Neural crest cell (in vitro differentiated cells): ENCODE measurements around the gene STPG4. TPM values are rescaled to one million over a fixed set of nuclear protein-coding genes. Genes with fewer than 3 reads are reported as not detected.
A peak's percentile ranks its signal among the peaks of the same experiment; 100 is the strongest.

Source experiments
- DNase-seq: peaks from one replicate; pipeline ENCODE4 v3.0.0; 2021; ENCODE audit warnings: low read depth, mixed read lengths, low spot score
- H3K27ac Mint-ChIP-seq: one replicate; pipeline ENCODE4 v1.8.0; 2021; ENCODE audit warnings: mild to moderate bottlenecking, mixed read lengths; ENCODE audit not compliant: unreplicated experiment
- H3K27me3 Mint-ChIP-seq: 2 replicates; pipeline ENCODE4 v1.8.0; 2021; ENCODE audit warnings: low read depth, mild to moderate bottlenecking, mixed read lengths
- H3K36me3 Mint-ChIP-seq: 2 replicates; pipeline ENCODE4 v1.8.0; 2021; ENCODE audit warnings: low read depth, mild to moderate bottlenecking, mixed read lengths
- H3K4me1 Mint-ChIP-seq: 2 replicates; pipeline ENCODE4 v1.8.0; 2021; ENCODE audit warnings: mixed read lengths
- H3K4me3 Mint-ChIP-seq: one replicate; pipeline ENCODE4 v1.8.0; 2021; ENCODE audit warnings: mild to moderate bottlenecking, mixed read lengths
- H3K9me3 Mint-ChIP-seq: 2 replicates; pipeline ENCODE4 v1.8.0; 2021; ENCODE audit warnings: mixed read lengths
- CTCF ChIP-seq: fragments of 200-600 bp; sonication (generic); conservative IDR thresholded peaks from 2 replicates; pipeline ENCODE4 v1.5.0; 2021; ENCODE audit warnings: antibody characterized with exemption, mild to moderate bottlenecking
- total RNA-seq: library from RNA; stranded (reverse); gene quantifications from 2 replicates; pipeline ENCODE4 v1.2.1, GENCODE V29; 2021

The STPG4 gene
- total RNA-seq, 1 donor from 2014 or later, result 0.26 TPM

DNA sequence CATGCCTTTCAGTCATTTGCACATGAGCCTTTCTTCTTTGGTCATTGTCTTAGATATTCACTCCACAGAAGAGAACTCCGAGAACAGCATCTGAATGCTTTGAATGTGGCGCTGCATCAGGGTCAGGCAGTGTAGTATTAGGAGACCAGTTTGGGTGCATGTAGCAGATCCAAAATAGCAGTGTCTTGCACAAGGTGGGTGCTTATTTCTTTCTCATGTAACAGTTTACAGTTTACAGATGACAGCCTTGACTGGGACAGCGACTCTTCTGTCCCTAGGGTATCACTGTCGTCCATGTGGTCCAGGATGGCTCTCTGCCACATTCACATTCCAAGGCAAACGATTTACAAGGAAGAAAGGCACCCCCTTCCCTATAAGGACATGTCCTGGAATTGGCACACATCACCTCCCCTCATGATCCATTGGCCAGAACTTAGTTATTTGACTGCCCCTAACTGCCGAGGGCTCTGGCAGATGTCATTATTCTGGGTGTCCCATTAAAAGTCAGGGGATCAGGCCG, 101.0 kb downstream of the STPG4 start:
- no peak for TF ChIP-seq CTCF
- Mint-ChIP-seq H3K27me3 (no peaks in the 10 kb centered on the region), H3K4me3 (no peak overlapping the region), H3K27ac (no peak overlapping the region), H3K9me3 (no peaks in the 10 kb centered on the region), H3K4me1 (peaks cover 23% of the 10 kb centered on the region), H3K36me3 (no peaks in the 10 kb centered on the region)
- DNase-seq, result no peak

- TF ChIP-seq CTCF, result no peak
- H3K4me3 Mint-ChIP-seq, result no peak overlapping the region
- H3K4me1 Mint-ChIP-seq, result peaks cover 19% of the 10 kb centered on the region
- no peaks in the 10 kb centered on the region for H3K36me3 Mint-ChIP-seq
- DNase-seq, result no peak
- H3K9me3 Mint-ChIP-seq, result no peaks in the 10 kb centered on the region
- H3K27me3 Mint-ChIP-seq, result no peaks in the 10 kb centered on the region
- no peak overlapping the region for H3K27ac Mint-ChIP-seq
Observed at GRCh38 chr2:47052847-47053246, 102.3 kb downstream of the STPG4 start.

DNA sequence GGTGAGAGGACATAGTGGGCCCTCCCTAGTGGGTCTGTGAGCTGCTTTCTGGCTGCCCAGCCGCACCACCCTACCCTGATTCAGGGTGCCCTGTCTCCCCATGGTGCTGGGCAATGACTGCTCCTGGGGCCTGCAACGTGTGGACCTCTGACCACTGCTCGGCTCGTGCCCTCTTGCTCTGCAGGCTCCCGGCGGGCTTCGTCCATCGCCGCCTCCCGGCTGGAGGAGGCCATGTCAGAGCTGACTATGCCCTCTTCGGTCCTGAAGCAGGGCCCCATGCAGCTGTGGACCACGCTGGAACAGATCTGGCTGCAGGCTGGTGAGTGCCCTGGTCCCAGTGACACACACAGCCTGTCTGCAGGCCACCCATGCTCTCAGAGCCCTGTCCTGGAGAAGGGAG, 103.5 kb downstream of the STPG4 start:
- Mint-ChIP-seq H3K27me3 (no peaks in the 10 kb centered on the region), H3K9me3 (no peaks in the 10 kb centered on the region), H3K36me3 (no peaks in the 10 kb centered on the region), H3K4me1 (peaks cover 12% of the 10 kb centered on the region), H3K27ac (peak overlapping the region; percentile 71), H3K4me3 (no peak overlapping the region)
- no peak for TF ChIP-seq CTCF
- DNase-seq, result no peak

GRCh38 chr2:47050762-47051161, 104.3 kb downstream of the STPG4 start:
- Mint-ChIP-seq H3K4me1 (peaks cover 12% of the 10 kb centered on the region), H3K4me3 (no peak overlapping the region), H3K27ac (no peak overlapping the region), H3K9me3 (no peaks in the 10 kb centered on the region), H3K36me3 (peaks cover 2% of the 10 kb centered on the region), H3K27me3 (no peaks in the 10 kb centered on the region)
- TF ChIP-seq CTCF, result no peak
- DNase-seq, result no peak

DNA sequence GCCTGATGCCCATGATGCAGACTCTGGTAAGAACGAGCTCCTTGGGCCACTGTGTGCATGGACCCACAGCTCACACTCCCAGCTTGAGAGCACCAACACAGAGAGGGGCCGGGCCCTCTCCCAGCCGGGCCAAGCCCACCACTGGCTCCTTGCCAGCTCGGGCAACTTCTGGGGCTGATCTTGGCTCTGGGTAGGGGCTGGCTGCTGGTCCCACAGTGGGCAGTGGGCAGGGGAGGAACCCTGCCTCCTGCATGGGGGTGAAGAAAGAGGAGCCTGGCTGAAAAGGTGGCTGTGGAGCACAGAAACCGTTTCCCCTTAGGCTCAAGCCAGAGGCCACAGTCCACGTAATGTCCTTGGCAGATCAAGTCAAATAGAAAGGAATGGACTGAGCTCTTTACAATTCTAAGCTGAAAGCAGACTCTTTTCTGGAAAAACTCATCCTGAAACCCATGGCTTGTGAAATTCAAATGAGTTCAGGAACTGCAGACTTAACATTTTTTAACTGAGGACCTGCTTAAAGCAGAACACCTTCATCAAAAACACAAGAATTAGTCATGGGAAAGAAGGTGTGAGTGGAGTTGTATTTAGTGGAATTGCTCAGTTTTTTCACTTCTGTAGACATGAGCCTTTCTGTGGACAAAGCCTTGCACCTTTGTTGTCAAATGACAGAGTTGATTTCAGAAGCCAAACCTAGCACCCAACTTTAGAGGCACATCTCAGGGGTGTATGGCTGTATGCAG, 104.9 kb downstream of the STPG4 start:
- H3K9me3 Mint-ChIP-seq, result no peaks in the 10 kb centered on the region
- peaks cover 17% of the 10 kb centered on the region for H3K4me1 Mint-ChIP-seq
- no peak for TF ChIP-seq CTCF
- no peak overlapping the region for H3K27ac Mint-ChIP-seq
- peaks cover 3% of the 10 kb centered on the region for H3K36me3 Mint-ChIP-seq
- H3K4me3 Mint-ChIP-seq, result no peak overlapping the region
- H3K27me3 Mint-ChIP-seq, result no peaks in the 10 kb centered on the region
- no peak for DNase-seq
